Left lung (tissue), 10 donors: ENCODE results near the gene LHFPL2. TPM values are rescaled to one million over a fixed set of nuclear protein-coding genes. Genes with fewer than 3 reads are reported as not detected.
A peak's percentile ranks its signal among the peaks of the same experiment; 100 is the strongest.

Experiments
- ATAC-seq: fragments of 200-7000 bp; cut with Tn5 transposase; one replicate; pipeline ENCODE4 v1.9.1; 2020; ENCODE audit warnings: moderate library complexity
- DNase-seq, 4 donors: peaks; one replicate each; pipeline ENCODE4 v3.0.0-alpha.2; 2013 to 2020
- H3K27ac ChIP-seq, 2 donors: fragments of 200-600 bp; sonication (generic) in 1 of 2; one replicate each; pipeline versions ENCODE4 v1.5.0 to v1.8.0; 2020 to 2021
- H3K27me3 ChIP-seq, 2 donors: fragments of 200-600 bp; sonication (generic) in 1 of 2; one replicate each; pipeline versions ENCODE4 v1.5.0 to v1.8.0; 2020 to 2021
- H3K36me3 ChIP-seq, 2 donors: fragments of 200-600 bp; sonication (generic) in 1 of 2; one replicate each; pipeline versions ENCODE4 v1.5.0 to v1.8.0; 2020 to 2021
- H3K4me1 ChIP-seq, 2 donors: fragments of 200-600 bp; one replicate each; pipeline ENCODE4 v1.8.0; 2021
- H3K4me3 ChIP-seq, 2 donors: fragments of 200-600 bp; sonication (generic) in 1 of 2; one replicate each; pipeline versions ENCODE4 v1.5.0 to v1.8.0; 2020 to 2021; ENCODE audit warnings: mild to moderate bottlenecking in 1 of 2
- H3K9me3 ChIP-seq, 2 donors: fragments of 200-600 bp; sonication (generic) in 1 of 2; one replicate each; pipeline versions ENCODE4 v1.5.0 to v1.8.0; 2020 to 2021
- CTCF ChIP-seq, 2 donors: fragments of 200-600 bp; sonication (generic) in 1 of 2; IDR thresholded peaks; one replicate each; pipeline versions ENCODE4 v1.5.0 to v1.8.0; 2021; ENCODE audit warnings: antibody characterized with exemption in 2 of 2
- intact Hi-C, 2 donors: fragments of 100-400 bp; cut with DNase I; formaldehyde crosslinking; loops; one replicate each; pipeline versions ENCODE4 v1.11.2 to v1.14.2; 2022
- polyA plus RNA-seq, 6 donors: library from polyadenylated mRNA; unstranded; fragments of 120-200 nt; gene quantifications; one replicate each; pipeline ENCODE4 v1.2.1, GENCODE V29; 2013; ENCODE audit not compliant: insufficient read length in 6 of 6
- total RNA-seq, 2 donors: library from RNA; stranded (reverse); fragmentation: NEBNext Ultra II Directional; extraction: Animal tissue kit (Norgen Biotek cat#: 25700); gene quantifications; one replicate each; pipeline ENCODE4 v1.2.1, GENCODE V29; 2021
- donor health status: DM: no; HTN: yes; CAD: no.
- donor health status: DM: no; HTN: no; CAD: no.

Gene LHFPL2
- total and polyA plus RNA-seq, 8 donors, result 39.6 to 89.9 (median 48.9) TPM

- no peaks in the 10 kb centered on the region for H3K9me3 ChIP-seq
- intact Hi-C loops, result no loop called here
- H3K36me3 ChIP-seq, result peaks cover 0 to 39% of the 10 kb centered on the region in 2 donors
- H3K4me3 ChIP-seq, result no peak overlapping the region
- no peaks in the 10 kb centered on the region for H3K27me3 ChIP-seq
- peaks cover 4 to 45% of the 10 kb centered on the region in 2 donors for H3K4me1 ChIP-seq
- no peak for DNase-seq
- no peak for ATAC-seq
- no peak for TF ChIP-seq CTCF (IDR thresholded peaks at IDR 0.05)
- H3K27ac ChIP-seq, result no peak overlapping the region
These were observed 157.7 kb downstream of the LHFPL2 start for GRCh38 chr5:78490709-78491485.

- Histone ChIP-seq H3K9me3 (no peaks in the 10 kb centered on the region), H3K27ac (peak overlapping the region in 1 of 2 donors; percentile 33), H3K27me3 (no peaks in the 10 kb centered on the region), H3K4me1 (peaks cover 11 to 65% of the 10 kb centered on the region in 2 donors), H3K36me3 (peaks cover 0 to 39% of the 10 kb centered on the region in 2 donors), H3K4me3 (no peak overlapping the region)
- intact Hi-C loops, result no loop called here
- no peak for TF ChIP-seq CTCF (IDR thresholded peaks at IDR 0.05)
- no peak for ATAC-seq
- no peak for DNase-seq
These were observed 160.7 kb downstream of the LHFPL2 start for GRCh38 chr5:78487846-78488245.

GRCh38 chr5:78486218-78486617, 162.4 kb downstream of the LHFPL2 start:
- no peak for TF ChIP-seq CTCF (IDR thresholded peaks at IDR 0.05)
- H3K36me3 ChIP-seq, result peaks cover 0 to 32% of the 10 kb centered on the region in 2 donors
- peaks cover 11 to 67% of the 10 kb centered on the region in 2 donors for H3K4me1 ChIP-seq
- DNase-seq (no peak), ATAC-seq (no peak)
- H3K27me3 ChIP-seq, result no peaks in the 10 kb centered on the region
- H3K4me3 ChIP-seq, result no peak overlapping the region
- H3K27ac ChIP-seq, result no peak overlapping the region
- H3K9me3 ChIP-seq, result no peaks in the 10 kb centered on the region
- intact Hi-C loops, result no loop called here

GRCh38 chr5:78483809-78484521, 164.6 kb downstream of the LHFPL2 start:
- Histone ChIP-seq H3K4me3 (no peak overlapping the region), H3K9me3 (no peaks in the 10 kb centered on the region), H3K27me3 (no peaks in the 10 kb centered on the region), H3K4me1 (peaks cover 11 to 56% of the 10 kb centered on the region in 2 donors), H3K27ac (peak overlapping the region in 1 of 2 donors; percentile 82), H3K36me3 (peaks cover 0 to 31% of the 10 kb centered on the region in 2 donors)
- intact Hi-C loops, result no loop called here
- TF ChIP-seq CTCF (IDR thresholded peaks at IDR 0.05), result no peak
- DNase-seq (no peak), ATAC-seq (peak; percentile 79)

- ATAC-seq (peak; percentile 58), DNase-seq (no peak)
- Histone ChIP-seq H3K27ac (peak overlapping the region in 1 of 2 donors; percentile 82), H3K4me3 (no peak overlapping the region), H3K9me3 (no peaks in the 10 kb centered on the region), H3K4me1 (peaks cover 11 to 46% of the 10 kb centered on the region in 2 donors), H3K36me3 (peaks cover 0 to 21% of the 10 kb centered on the region in 2 donors), H3K27me3 (no peaks in the 10 kb centered on the region)
- intact Hi-C loops, result no loop called here
- no peak for TF ChIP-seq CTCF (IDR thresholded peaks at IDR 0.05)
These were observed 165.6 kb downstream of the LHFPL2 start for GRCh38 chr5:78482948-78483347.
